ENCODE measurements around the gene LTB.

- no peak for TF ChIP-seq POLR2AphosphoS5 (IDR thresholded peaks at IDR 0.05)
- no peak for TF ChIP-seq CTCF (IDR thresholded peaks at IDR 0.05)
- no peak for TF ChIP-seq POLR2A (IDR thresholded peaks at IDR 0.05)
Measured at GRCh38 chr6:31624070-31624469, 41.8 kb upstream of the LTB start.
